Pons (tissue), 1 donor: ENCODE results near the gene TMEM200B.
"Not testable (repeated sequence)": the region's sequence is repeated elsewhere in the genome, so short reads cannot be mapped to it uniquely, and the experiment has no call there.

Experiments
- DNase-seq: peaks from one replicate; pipeline ENCODE4 v3.0.0-alpha.2; 2016; ENCODE audit warnings: low spot score

The TMEM200B gene

DNA sequence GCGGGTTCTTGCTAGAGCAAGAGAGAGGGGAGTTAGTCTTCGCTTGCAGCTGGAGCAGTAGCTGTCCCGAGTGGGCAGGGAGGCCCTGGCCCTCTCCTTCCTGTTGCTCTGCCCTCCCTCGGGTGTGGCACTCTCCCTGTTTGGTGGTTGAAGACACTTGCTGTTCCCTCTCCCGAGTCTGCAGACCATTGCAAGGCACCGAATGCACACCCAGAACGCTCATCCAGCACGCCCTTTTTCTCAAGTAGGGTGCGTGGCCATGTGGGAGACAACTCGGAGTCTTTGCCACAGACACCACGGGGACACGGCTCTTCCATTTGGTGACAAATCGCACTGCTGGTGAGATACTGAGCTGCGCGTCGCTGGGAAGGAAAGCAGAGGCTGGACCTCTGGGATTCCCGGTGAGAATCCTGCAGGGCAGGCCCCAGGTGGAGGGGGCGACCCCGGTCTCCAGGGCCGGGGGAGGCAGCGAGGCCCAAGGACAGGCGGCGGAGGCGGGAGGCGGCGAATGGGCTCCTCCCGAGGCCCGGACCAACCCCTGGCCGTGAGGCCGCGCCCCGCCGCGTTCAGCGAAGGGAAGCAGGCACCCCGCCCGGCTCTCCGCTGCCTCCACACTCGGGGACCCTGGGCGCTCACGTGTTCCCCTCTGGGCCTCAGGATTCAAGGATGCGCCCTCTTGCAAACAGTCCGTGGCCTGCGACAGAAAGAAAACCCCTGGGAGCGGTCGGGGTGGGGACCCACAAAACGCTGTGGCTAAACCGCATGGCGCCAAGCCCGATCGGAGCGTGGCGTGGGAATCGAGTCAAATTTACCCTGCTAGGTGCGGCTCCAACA, 10.4 kb upstream of the TMEM200B start:
- no peak for DNase-seq

DNA sequence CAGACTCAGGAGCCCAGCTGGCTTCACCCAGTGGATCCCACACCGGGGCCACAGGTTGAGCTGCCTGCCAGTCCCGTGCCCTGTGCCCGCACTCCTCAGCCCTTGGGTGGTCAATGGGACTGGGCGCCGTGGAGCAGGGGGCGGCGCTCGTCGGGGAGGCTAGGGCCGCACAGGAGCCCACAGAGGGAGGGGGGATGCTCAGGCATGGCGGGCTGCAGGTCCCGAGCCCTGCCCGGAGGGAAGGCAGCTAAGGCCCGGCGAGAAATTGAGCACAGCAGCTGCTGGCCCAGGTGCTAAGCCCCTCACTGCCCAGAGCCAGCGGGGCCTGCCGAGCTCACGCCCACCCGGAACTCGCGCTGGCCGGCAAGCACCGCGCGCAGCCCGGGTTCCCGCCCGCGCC, 7.4 kb upstream of the TMEM200B start:
- not testable (repeated sequence) for DNase-seq

DNA sequence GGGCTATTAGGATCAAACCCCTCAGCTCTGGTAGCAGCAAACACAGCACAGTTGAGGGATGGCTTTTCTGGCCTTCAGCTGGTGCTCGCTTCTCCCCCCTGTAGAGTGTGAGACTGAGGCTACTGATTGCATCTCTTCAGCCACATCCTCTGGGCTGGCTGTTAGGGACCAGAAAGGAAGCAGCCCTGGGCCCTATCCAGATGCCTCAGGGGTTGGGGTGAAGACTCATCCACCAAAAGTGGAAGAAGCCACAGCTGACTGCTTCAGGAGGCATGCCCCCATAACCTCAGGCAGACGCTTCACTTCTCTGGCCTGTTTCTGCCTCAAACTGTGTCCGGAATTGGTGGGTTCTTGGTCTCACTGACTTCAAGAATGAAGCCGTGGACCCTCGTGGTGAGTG, 6.2 kb upstream of the TMEM200B start:
- DNase-seq, result no peak

DNA sequence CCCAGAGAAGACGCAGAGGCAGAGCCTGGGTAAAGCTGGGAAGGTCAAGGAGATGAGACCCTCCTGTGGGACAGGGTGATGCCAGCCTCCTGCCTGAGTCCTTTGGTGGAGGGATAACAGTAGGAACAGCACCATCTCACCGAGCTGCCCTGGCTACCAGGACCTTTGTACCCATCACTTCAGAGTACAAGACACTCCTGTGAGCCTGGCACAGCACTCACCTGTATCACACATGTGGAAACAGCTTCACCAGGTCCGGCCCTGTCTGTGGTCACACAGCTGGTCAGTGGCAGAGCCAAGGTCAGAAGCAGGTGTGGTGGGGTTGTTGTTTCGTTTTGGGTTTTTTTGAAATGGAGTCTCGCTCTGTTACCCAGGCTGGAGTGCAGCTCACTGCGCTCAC, 5.0 kb upstream of the TMEM200B start:
- no peak for DNase-seq

DNA sequence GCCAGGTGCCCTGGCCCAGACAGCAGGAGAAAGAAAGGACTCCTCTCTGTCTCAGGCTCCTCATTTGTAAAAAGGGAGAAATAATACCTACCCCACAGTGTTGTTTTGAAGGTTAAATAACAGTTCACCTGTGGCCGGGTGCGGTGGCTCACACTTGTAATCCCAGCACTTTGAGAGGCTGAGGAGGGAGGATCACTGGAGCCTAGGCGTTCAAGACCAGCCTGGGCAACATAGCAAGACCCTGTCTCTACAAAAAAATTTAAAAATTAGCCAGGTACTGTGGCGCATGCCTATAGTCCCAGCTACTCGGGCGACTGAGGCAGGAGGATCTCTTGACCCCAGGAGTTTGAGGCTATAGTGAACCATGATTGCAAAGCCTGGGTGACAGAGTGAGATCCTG, 2.5 kb upstream of the TMEM200B start:
- no peak for DNase-seq

DNA sequence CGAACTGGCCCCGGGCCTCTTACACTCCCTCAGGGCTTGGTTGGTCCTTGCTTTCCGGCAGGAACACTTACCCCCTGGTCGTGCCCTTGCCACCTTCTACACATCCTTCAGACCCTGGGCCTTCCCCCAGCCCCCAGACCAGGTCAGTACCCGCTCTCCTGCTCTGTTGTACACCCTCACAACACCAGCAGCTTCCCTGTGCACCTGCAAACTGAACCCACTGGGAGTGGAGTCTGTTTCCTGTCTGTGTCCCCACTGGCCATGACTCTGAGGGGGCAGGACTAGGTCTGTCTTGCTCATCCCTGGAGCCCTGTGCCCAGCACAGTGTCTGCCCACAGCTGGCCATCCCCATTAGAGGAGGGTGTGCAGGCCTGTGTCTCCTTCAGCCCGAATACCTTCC, 2.1 kb upstream of the TMEM200B start:
- DNase-seq, result no peak

DNA sequence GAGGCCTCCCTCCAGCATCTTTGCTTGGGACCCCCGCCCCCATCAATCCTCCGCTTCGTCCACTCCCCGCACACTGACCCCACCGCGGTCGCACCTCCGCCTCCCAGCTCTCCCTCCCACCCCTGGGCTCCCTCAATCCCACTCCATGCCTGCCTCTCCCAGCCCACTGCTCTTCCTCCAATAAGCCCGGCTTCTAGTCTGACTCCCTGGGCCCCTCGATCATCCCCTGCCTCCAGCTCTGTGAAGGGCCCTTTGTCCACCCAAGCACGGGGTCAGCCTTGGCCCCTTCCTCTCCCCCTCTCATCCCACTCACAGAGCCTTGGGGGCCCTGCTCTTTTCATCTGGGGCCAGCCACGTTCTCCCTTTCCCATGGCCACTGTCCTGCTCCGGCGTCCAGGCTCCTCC, 1.5 kb upstream of the TMEM200B start:
- DNase-seq, result no peak

DNA sequence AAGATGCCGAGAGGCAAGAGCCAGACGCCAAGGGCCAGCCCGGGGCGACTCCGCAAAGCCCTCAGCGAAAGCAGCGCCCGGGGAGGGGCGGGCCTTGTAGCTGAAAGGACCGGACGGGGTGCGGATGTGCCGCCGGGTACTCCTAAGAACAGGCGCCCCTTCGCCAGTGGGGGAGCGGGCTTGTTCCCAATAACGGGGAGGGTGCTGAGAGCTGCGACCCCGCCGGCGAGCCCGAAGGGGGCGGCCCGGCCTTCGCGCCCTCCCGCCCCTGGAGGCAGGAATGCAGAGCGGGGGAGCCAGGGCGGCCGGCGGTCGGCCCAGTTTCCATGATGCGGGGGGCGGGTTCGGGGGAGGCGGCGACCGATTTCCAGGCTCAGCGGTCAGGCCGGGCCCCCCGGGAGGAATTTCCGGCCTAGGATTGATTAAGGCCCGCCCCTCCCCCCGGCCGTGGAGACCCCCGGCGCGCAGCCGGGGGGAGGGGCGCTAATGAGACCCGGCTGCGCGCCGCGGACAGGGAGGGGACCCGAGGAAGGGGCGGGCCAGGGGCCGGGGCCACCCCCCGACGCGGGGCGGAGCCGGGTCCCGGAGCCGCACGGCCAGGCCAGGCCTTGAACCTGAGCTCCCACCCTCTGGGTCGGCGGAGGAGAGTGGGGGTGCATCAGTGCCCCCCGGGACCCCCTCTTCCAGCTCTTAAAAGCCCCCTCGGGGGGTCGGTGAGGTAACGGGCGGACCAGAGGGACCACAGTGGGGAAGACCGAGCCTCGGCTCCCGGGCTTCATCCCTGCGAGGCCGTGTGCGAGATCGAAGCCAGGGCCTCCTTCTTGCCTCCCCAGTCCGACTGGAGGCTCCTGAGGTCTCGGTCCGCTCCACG, 898 bp upstream of the TMEM200B start:
- no peak for DNase-seq

DNA sequence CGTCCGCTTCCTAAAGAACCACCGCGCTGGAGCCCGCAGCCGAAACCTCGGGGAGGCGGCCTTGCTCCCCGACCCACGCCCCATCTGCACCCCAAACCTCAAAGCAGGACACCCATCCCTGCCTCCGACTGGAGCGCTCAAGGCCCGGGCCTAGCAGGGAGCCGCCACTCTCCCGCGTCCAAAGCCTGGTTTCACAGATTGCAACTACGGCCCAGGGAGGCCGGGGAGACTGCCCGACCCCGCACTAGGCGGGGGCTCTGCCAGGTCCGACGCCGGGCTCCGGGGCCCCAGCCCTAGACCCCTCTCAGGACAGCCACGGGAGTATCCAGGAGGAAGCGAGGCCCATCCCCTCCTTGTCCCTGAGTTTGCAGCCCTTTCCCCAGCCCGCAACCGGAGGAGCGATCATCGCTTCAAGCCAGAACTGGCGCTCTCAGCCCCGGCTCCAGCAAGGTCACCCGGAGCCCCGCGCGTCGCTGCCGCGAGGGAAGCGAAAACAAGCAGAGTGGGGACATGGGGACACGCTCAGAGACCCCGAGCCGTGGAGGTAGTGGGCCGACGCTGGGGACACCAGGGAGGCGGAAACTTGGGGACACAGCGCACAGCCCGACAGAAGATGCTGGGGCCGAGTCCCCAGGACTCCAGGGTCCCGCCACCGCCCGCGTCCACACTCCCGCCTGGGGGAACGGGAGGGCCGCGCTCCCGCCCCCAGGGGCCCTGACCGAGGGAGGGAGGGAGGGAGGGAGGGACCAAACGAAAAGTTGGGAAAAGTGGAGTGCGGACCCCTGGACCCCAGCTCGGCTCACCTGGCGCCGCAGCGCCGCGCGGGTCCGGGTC, 433 bp downstream of the TMEM200B start:
- DNase-seq, result no peak

DNA sequence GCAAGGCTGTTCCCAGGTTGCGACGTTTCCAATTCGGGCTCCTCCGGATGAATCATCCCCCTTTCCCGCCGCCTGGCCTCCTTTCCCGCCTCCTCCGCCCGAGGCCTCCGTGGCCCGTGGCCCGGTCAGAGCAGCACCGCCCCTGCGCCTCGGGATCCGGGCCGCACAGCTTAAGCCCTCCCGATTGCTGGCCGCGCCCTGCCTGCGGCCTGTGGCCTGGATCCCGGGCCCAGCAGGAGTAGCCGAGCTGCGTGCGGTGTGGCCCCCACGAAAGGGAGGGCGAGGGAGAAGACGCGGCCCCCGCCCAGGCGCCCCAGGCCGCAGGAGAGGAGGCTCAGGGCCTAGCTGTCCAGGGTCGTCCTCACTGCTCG, 1.0 kb downstream of the TMEM200B start:
- no peak for DNase-seq

DNA sequence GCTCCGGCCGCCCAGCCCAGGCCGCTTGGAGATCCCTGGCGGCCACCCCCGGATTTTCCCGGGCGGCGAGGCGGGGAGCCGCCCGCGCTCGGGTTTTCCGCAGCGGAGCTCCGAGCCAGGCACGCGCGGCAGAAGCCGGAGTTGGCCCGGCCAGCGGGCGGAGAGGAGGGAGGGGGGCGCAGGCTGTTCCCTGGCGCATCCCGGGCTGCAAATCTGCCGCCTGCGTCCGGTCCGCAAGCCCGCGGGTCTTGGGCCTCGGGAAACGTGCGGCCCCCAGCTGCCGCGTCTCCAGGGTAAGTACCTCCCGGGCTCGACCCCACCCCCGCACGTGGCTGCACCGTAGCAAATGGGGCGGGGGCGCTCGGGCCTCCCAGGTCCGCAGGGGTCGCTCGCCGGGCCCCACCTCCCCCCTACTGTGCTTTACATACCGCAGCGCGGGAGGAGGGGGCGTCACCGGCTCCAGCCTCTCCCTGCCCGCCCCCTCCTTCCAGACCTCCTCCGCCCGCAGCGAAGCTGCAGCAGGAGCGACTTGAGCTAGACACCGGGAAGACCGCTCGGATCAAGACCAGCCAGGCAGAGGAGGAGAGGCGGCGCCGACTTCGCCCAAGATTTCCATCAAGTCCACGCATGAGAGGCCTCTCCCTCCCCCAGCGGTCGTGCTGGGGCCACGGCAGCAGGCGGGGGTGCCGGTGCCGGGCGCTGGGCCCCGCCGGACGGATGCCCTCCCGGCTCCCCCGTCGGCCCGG, 1.6 kb downstream of the TMEM200B start:
- no peak for DNase-seq

DNA sequence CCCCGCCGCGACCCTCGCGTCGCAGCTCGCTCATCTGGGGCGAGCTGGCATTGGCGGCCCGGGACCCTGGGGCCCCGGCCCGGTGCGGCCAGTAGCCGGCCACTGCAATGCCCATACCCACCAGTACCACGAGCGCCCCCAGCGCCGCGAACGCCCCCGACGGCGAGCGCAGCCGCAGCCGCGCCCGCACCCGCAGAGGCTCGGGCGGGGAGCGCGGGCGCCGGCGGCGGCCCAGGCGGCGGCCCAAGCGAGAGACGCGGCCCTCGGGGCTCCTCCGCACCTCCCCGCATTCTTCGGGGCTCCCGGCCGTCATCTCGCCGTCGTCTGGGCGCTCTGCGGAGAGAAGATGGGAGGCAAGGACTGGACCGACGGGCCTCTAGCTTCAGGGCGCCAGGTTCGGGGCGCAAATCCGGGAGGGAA, 2.2 kb downstream of the TMEM200B start:
- DNase-seq, result no peak

DNA sequence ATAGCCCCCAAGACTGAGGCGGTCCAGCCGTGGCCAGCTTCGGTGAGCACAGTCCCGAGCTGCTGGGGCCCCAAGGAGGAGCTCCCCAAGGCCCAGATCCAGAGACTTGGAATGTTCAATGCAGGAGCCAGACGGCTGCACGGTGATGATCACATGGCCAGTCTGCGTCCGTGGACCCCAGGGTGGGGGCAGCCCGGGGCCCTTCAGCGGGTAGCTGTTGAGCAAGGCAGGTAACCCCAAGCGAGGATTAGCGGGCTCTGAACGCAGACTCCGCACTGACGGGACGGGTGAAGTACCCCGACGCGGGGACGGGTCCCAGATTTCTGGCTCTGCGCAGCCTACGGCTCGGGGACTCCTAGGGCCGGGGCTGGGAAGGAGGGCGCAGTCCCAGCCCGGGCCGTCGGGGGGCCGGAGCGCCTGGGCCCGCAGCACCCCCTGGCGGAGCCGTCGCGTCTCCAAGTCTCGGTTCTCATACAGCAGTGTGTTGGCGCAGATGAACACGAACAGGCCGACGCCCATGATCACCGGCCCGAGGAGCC, 2.7 kb downstream of the TMEM200B start:
- DNase-seq, result no peak

DNA sequence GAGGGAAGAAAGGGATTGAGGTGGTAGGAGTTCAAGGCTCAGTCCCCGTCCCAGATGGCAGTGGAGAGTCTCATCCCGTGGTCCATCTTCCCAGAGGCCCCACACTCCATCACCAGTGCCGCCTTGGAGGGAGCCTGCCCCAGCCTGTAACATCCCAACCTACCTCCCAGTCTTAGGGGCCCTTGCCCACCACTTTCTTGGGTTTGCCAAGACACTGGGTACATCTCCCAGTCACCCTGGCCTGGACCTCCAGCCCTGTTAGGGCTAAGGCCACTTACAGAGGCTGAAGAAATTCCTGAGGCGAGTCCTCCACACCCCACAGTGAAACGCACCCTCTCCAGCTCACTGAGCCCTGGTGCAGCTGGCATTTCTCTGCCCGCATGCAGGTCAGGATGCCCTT, 3.3 kb downstream of the TMEM200B start:
- no peak for DNase-seq

DNA sequence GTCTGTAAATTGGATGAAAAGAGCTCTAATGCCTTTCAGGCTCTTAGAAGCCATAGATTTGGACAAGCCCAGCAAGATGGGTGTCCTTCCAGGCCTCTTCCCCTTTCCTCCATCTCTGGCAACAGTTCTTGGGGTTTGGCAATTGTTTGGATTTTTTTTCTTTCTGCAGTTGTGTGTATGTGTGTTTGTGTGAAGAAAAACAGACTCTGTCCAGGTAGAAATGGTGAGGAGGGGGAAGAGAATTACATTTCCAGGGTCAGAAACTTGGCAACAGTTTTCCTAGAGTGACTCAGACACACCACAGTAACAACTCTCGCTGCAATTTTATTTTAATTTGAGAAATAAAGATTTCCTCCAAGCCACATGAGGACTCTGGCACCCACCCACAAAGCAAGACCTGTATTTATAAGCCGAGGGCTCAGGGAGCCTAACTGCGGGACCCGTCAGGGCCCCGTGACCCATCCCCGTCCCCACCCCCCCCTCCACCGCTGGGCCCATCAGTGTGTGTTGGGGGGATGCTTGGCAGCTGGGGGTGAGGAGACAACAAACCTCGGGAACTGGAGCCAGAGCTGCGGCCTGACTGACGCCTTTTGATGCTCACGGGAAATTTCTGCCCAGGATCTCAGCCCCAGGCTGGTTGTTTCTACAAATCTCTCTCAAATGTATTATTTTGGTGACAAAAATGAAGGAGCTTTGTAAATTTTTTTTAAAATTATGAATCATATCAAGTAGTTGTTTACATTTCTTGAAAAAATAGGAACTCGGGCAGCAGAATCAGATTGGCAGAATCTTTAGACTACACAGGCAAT, 4.4 kb downstream of the TMEM200B start:
- DNase-seq, result no peak

DNA sequence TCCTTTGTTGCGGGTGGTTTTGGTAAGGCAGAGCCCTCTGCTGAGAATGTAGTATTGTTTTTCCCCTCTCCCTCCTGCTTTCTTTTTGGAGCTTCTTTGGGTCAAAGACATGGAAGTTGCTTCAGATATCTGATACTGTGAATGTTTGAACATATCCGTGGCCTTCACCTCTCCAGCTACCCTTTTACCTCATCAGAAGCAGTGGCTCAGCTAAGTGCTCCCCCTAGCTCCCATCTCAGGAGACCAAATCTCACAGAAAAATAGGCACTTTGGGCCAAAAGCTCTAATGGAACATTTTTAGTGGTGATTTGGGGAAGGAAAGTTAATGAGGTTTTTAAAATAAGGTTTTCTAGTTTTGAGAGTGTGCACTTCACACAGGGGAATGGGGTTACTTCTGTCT, 6.3 kb downstream of the TMEM200B start:
- no peak for DNase-seq

DNA sequence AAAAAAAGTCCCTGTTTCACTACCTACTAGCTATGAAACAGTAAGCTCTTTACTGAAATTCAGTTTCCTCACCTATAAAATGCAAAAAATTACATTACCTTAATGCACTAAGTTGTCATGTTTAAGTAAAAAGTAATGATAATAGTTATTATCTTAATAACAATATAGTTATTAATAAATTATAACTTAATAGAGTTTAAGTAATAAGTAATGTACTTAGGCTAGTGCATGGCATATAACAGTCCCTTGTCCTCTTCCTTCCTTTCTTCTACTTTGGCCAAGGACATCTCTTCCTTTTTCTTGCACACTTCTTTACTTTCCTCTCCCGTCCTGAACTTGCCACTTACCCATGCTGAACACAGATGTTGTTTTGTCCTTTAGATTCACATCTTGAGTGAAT, 9.0 kb downstream of the TMEM200B start:
- no peak for DNase-seq

DNA sequence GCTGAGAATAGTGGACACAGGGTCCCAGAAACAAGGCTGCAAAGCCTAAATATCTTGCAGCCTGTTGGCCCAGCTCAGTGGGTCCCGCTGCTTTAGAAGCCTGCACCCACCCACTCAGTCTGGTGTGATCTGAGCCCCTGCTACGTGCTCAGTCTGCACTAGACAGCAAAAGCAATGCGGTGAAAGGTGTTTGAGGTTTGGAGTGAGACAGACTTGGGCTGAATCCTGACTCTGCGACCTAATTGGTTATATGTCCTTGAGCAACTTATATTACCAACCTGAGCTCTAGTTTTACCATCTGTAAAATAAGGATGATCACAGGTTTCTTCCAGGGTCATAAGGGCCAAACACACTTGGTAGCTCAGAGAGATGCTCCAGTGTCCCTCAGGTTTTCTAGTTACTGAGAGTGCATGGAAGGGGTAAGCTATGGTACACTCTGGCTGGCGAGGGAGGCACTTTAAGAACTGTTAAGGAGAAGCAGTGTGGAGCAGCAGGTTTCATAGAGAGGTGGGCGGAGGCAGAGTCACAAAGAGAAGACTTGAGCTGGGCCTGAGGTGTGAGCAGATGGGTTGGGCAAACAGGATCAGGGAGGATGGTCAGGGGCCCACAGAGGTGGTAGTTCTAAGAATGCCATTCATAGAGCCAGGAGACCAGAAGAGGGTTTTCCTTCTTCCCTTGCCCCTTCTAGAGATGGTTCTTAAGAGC, 10.1 kb downstream of the TMEM200B start:
- DNase-seq, result no peak

DNA sequence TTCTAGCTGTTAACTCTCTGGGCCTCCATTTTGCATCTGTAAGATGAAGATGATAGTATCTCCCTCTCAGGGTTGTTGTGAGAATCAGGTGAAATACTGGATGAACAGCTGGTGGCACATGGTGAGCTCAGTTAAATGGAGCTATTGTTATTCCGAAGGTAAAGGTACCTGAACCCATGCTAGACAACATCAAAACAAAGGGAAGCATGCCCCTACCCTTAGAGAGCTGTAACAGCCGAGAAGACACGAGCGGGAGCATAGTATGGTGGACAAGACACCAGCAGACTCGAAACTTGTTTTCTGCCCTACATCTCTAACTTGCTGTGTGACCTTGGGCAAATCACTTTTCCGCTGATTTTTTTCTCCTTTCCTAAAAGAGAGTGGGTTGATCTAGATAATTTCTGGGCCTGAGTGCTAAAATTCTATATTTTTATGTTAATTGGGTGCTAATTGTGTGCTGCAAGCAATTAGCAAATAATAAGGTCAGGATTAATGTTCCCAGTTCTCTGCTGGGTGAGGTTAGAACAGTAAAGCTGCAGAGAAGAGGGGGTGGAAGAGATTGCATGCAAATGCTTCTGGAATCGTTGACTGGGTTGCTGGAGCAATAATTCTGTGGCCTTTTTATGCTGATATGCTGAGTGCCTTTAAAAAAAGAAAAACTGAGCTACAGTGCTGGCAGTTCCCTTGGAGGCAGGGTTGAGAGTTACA, 10.8 kb downstream of the TMEM200B start:
- no peak for DNase-seq
